ENCODE data around the gene PGAP3. TPM values are rescaled to one million over a fixed set of nuclear protein-coding genes. Genes with fewer than 3 reads are reported as not detected.
"Not testable (repeated sequence)": the region's sequence is repeated elsewhere in the genome, so short reads cannot be mapped to it uniquely, and the experiment has no call there.

PGAP3 gene
- total RNA-seq, 1 donor from 2014 or later: 9.7 TPM

GRCh38 chr17:39715375-39716072 lies 27.7 kb upstream of the PGAP3 start:
- no peak for DNase-seq

- DNase-seq: no peak
Measured at GRCh38 chr17:39714234-39714633, 26.4 kb upstream of the PGAP3 start.

DNA sequence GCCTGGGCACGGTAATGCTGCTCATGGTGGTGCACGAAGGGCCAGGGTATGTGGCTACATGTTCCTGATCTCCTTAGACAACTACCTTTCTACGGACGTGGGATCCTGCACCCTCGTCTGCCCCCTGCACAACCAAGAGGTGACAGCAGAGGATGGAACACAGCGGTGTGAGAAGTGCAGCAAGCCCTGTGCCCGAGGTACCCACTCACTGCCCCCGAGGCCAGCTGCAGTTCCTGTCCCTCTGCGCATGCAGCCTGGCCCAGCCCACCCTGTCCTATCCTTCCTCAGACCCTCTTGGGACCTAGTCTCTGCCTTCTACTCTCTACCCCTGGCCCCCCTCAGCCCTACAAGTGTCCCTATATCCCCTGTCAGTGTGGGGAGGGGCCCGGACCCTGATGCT lies 24.0 kb upstream of the PGAP3 start:
- DNase-seq: no peak

- not testable (repeated sequence) for DNase-seq
Measured at GRCh38 chr17:39711071-39711470, 23.2 kb upstream of the PGAP3 start.

- no peak for DNase-seq
Measured at GRCh38 chr17:39709998-39710964, 22.4 kb upstream of the PGAP3 start.

DNA sequence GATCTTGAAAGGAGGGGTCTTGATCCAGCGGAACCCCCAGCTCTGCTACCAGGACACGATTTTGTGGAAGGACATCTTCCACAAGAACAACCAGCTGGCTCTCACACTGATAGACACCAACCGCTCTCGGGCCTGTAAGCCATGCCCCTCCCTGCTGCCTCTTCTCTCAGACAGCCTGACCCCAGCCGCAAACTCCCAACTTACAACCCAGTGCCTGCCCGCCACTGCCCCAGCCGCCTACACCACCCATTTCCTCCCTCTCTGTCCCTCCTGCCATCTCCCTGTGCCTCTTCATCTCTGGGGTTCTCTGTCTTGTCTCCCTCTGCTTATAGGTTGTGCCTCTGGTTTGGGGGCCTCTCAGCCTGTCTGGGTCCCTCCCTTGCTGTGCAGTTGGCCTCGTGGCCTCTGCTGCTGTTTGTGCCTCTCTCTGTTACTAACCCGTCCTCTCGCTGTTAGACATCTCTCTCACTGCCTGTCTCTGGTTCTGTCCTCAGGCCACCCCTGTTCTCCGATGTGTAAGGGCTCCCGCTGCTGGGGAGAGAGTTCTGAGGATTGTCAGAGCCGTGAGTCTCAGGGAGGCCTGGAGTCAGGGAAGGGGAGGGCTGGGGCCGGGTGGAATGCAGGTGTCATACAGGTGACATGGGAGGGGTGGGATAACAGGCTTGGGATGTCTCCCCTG lies 21.6 kb upstream of the PGAP3 start:
- DNase-seq: no peak

DNA sequence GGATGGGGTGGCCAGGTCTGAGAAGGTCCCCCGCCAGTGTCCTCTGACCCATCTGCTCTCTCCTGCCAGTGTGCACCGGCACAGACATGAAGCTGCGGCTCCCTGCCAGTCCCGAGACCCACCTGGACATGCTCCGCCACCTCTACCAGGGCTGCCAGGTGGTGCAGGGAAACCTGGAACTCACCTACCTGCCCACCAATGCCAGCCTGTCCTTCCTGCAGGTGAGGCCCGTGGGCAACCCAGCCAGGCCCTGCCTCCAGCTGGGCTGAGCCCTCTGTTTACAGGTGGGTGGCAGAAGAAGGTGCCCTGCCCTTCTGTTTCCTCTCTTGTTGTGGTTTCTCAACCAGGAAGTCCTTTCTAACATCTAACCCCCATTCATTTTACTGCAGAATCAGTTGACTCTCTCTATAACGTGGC lies 19.1 kb upstream of the PGAP3 start:
- DNase-seq: no peak

DNA sequence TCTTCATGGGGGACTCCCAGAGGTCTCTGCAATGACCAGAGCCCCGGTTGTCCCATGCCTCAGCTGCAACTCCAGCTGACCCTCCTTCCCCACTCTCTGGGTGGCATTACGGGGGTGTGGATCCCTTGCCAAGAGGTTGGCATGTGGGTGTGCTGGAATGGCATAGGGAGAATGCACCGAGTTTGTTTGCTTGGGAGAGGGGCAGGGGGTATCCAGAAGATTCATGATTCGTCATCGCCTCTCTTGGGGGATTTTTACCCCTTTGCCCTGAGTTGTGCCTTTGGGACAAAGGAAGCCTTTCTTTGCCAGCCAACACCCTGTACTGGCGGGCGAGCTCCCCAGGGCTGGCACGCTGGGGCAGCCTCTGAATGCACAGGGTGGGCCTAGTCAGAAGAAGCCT lies 18.5 kb upstream of the PGAP3 start:
- no peak for DNase-seq

DNA sequence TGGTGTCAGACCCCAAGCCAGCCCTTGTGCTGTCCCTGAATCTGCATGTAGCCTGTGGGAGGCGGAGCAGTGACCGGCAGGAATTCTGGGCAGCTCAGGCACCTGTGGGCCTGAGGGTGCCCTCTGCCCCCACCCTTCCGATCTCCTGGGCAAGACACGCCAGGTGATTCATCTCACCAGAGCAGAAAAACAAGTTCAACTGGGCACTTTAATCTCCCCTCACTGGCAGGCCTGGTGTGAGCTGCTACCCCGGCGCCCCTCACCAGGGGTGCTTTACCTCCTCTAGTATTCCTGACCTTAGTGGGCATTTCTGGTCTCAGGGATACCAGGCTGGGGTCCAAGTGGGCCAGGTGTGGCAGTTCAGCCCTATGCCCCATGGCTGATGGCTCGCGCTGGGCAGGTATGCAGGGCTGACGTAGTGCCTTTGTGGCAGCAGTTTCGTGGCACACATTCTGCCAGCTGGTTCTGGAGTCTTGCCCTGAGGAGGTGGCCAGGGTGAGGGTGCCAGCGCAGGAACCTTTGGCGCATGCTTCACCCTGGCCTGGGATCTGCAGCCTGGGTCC lies 18.0 kb upstream of the PGAP3 start:
- DNase-seq: no peak

- DNase-seq: no peak
Measured at GRCh38 chr17:39704821-39705551, 17.1 kb upstream of the PGAP3 start.

GRCh38 chr17:39703913-39704312 lies 16.1 kb upstream of the PGAP3 start:
- no peak for DNase-seq

GRCh38 chr17:39702901-39703893 lies 15.3 kb upstream of the PGAP3 start:
- no peak for DNase-seq

DNA sequence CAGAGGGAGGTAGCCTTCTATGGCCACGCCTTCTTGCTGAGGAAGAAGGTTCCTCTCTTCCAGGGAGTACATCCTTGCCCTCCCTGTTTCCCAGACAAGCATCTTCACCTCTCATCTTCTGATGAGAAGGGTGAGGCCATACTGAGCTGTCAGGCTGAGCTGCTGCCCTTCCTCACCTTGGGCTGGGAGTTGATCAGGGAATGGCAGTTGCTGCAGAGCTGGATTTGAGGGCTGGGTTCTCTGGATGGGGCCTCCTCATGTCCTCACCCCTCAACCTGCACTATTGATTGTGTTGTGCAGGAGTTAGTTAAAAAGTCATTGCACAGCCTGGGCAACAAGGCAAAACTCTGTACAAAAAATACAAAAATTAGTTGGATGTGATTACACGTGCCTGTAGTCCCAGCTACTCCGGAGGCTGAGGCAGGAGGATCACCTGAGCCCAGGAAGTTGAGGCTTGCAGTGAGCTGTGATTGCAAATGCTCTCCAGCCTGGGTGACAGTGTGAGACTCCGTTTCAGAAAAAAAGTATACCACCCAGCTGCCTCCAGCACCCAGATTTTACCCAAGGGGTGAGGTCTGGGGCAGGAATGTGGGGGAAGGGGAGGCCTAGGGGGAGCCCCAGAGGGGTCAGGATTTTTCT lies 14.0 kb upstream of the PGAP3 start:
- no peak for DNase-seq

DNA sequence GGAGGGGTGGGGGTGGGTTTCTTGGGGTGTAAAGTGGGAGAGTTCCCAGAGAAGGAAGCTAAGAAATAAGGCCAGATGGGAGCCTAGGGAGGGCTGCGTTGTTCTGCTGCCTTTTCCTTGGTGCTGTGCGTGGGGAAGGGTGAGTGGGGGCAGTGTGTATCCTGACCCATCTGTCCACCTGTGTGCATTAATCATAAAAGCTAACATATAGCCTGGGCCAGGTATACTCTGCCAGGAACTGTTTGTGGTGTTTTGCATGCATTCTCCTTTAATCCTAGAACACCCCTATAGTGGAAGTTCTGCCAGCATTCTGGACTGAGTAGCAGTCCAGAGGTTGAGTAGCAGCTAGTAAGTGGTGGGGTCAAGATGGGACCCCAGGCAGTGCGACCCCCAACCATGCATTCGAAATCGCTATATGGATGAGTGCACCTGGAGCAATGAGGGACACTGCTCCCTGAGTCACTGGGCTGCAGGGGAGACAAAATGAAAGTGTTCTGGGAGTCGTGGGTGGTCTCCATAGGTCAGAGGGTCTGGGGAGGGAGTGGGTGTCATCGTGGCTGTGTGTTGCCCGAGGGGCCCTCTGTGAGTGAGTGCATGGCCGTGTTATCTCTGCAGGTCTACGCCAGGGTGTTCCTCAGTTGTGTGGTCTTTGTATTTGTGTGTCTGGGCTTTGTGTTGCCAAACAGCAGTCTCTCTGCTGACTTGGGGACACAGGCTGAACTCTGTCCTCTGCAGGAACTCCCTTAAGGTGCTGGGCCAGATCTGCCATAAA lies 13.3 kb upstream of the PGAP3 start:
- no peak for DNase-seq

GRCh38 chr17:39700148-39700987 lies 12.5 kb upstream of the PGAP3 start:
- DNase-seq: peak; percentile 41

- DNase-seq: peak; percentile 57
Measured at GRCh38 chr17:39699818-39700147, 11.9 kb upstream of the PGAP3 start, which contains the start of gene ERBB2. ERBB2 (plus strand) TSS chr17:39700064; CDS start chr17:39700239, 175 bp downstream.

DNA sequence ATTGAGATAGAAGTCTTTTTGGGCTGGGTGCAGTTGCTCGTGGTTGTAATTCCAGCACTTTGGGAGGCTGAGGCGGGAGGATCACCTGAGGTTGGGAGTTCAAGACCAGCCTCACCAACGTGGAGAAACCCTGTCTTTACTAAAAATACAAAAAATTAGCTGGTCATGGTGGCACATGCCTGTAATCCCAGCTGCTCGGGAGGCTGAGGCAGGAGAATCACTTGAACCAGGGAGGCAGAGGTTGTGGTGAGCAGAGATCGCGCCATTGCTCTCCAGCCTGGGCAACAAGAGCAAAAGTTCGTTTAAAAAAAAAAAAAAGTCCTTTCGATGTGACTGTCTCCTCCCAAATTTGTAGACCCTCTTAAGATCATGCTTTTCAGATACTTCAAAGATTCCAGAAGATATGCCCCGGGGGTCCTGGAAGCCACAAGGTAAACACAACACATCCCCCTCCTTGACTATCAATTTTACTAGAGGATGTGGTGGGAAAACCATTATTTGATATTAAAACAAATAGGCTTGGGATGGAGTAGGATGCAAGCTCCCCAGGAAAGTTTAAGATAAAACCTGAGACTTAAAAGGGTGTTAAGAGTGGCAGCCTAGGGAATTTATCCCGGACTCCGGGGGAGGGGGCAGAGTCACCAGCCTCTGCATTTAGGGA lies 11.4 kb upstream of the PGAP3 start:
- DNase-seq: not testable (repeated sequence)

DNA sequence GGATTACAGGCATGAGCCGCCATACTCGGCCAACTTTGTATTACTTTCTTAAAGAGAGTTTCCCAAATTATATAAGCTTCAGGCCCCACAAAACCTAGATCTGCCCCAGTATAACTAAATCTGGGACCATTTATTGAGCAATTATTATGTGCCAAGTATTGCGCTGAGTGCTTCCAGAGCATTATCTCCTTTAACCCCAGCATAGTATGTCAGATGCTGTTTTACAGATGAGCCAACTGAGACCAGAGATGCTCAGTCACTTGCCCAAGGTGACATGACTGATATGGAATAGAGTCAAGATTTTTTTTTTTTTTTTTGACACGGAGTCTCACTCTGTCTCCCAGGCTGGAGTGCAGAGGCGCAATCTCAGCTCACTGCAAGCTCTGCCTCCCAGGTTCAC lies 10.1 kb upstream of the PGAP3 start:
- DNase-seq: no peak

Data from skin of body (tissue), 2 donors.